ENCODE results near the gene WSCD2.

The WSCD2 gene

GRCh38 chr12:108109504-108109903 is 19.6 kb upstream of the WSCD2 start:
- no peak for DNase-seq

- DNase-seq: no peak
These were observed 19.1 kb upstream of the WSCD2 start for GRCh38 chr12:108109954-108110353.

- no peak for DNase-seq
These were observed 18.2 kb upstream of the WSCD2 start for GRCh38 chr12:108110844-108111243.

DNA sequence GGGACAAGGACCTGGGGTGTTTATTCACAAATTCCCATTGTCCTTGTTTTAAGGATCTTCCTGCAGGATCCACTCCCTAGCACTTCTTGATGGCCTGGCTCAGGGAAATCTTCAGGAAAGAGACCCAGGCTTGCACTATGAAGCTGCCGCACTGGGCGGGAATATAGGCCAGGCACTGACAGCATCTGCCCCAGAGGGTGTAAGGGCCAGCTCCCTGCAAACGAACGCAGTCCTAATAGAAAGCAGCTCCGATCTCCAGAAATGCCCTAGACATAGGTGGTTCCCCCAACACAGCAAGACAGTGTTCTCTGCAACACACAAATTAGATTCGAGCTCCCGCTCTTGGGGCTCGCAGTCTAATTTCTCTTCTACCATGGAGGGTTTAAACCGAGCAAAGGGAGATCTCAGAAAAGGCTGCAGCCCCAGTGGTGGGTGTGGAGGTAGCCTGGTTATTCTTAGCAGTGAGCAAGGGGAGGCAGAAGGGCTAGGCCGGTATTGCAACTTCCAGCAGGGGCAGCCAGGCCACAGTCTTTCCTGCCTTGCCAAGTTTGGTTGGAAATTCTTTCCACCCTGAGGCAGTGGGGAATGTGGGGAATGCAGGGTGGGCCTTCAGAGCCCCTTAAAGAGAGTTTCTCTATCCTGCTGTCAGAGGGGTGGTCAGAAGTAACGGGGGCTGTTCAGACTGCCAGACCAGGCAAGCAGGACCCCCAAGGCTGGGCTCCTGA is 16.1 kb upstream of the WSCD2 start:
- DNase-seq: no peak

GRCh38 chr12:108115123-108116121 is 13.7 kb upstream of the WSCD2 start:
- DNase-seq: no peak

- DNase-seq: no peak
These were observed 12.8 kb upstream of the WSCD2 start for GRCh38 chr12:108116254-108116653.

- DNase-seq: no peak
These were observed 12.4 kb upstream of the WSCD2 start for GRCh38 chr12:108116699-108117098.

GRCh38 chr12:108117163-108117849 is 11.8 kb upstream of the WSCD2 start:
- DNase-seq: no peak

DNA sequence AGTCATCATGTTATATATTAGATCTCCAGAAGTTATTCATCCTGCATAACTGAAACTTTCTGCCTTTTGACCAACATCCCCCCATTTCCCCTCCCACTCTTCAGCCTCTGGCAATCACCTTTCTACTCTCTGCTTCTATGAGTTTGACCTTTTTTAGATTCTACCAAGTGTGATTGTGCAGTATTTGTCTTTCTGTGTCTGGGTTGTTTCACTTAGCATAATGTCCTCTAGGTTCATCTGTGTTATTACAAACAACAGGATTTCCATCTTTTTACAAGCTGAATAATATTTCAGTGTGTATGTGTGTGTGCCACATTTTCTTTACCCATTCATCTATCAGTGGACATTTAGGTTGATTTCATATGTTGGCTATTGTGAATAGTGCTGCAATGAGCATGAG is 11.2 kb upstream of the WSCD2 start:
- DNase-seq: no peak

GRCh38 chr12:108119126-108119973 is 9.7 kb upstream of the WSCD2 start:
- DNase-seq: no peak

DNA sequence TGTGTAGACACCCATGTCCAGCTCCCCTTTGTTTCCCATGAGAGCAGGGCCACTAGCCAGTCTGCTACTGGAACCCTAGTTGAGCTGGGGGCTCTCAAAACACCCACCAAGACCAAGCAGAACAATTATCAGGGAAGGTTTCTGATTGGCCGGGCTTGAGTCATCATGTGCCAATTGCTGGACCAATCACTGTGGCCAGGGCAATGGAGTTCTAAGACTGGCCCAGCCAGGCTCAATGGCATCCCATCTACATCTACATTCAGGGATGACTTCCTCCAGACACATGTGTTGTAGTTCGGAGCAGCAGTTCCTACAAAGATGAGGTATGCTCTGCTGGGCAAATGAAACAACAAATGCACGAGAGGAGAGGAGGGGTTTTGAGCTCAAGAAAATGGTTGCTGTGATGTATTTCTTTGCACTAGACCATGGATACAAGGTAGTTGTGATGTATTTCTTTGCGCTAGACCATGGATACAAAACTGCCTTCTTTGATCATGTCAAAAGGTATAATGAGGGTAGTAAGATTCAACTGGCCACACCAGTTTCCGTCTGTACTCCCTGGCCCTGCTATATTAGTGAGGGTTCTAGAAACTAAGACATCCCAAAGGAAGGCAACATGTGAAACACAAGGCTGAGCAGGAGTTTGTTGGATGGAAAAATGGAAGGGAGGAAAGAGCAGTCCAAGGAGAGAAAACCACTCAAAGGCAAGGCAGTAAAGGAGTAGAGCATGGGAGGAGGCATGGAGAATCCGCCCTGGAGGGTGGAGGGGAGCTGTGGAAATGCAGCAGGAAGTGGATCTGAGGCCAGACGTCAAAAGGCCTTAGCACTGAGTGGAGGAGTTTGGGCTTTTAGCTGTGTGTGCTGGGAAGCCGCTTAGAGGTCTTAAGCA is 8.9 kb upstream of the WSCD2 start:
- DNase-seq: no peak

GRCh38 chr12:108120863-108121165 is 8.3 kb upstream of the WSCD2 start:
- DNase-seq: no peak

GRCh38 chr12:108121320-108121719 is 7.8 kb upstream of the WSCD2 start:
- DNase-seq: no peak

DNA sequence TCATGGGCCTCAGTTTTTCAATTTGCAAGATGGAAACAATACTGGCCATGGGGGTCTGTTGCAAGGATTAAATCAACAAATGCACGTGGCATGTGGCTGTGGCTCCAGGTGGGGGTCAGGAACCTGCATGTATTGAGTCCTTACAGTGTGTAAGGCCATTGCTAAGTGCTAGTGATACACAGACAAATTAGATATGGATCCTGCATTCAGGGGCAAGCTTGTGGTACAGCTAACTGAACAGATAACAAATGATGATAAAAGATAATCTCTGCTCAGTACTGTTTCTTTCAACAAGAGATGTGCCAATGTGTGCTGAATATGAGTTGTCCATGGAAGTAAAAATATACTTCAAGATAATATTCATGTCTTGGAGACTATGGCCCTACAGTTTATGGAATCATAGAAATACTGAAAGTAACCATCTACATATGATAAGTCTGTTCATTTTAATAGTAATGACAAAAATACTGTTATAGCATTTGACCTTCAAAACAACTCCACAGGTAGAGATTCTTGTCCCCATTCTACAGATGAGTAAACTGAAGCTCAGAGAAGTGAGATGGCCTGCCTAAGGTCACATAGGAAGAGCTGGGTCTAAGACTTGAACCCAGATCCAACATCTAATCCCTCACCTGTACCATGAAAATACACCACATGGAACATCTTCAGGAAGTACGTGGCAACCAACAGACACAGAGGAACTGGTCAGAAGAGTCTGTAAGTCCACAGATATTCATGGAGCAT is 7.2 kb upstream of the WSCD2 start:
- no peak for DNase-seq

DNA sequence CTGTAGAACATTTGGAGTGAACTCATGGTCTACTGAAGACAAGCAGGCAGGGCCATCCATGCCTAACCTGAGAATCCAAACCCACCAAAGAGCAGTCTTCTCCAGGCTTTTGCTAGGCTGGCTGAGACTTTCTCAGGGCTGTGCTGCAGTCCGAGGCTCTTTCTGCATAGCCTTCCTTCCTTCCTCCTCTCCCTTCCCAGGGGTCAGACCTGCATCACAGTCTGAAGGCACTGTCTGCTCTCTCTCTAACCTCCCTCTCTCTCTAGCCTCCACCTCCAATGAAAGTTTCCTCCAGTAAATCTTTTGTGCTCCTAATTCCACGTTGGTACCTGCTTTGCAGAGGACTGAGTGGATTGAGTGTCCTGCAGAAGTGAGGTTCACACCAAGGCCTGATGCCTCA is 6.4 kb upstream of the WSCD2 start:
- DNase-seq: no peak

GRCh38 chr12:108123402-108123801 is 5.7 kb upstream of the WSCD2 start:
- no peak for DNase-seq

- no peak for DNase-seq
These were observed 4.0 kb upstream of the WSCD2 start for GRCh38 chr12:108125073-108125472.

DNA sequence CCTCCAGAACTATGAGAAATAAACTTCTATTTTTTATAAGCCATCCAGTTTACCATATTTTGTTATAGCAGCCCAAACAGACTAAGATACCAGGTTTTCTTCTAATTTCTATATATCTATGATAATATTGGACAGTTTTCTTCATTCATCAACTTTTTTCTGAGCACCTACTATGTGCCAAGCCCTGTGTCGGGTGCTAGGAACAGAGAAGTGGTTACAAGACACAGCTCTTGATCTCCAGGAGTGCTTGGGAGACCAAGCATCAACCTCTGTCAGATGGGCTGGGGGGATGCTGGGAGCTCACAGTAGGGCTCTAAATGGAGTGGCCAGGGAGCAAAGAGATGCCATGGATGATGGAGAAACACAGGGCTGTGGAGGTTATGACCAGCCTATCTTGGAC is 2.9 kb upstream of the WSCD2 start:
- no peak for DNase-seq

DNA sequence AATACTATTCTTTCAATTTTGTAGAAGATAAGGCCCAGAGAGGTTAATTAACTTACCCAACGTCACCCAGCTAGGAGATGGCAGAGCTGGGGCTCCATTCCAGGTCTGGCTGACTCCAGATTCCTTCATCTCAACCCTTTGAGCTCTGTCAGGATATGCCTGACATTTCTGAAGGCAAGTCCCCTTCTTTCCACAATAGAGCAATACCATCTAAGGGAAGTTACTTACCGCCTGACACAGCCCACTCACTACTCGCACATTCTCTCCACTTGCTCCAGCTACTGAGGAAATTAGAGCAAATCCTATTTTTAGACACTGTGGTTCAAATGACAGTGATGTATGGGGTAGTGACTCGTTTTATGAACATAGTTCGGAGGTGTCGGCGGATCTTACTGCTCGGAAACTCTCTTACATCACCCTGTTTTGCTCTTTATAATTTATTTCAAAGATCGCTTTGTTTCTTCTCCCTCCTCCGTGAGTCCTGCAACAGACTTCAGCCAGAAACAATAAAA is 2.0 kb upstream of the WSCD2 start:
- DNase-seq: no peak

- no peak for DNase-seq
These were observed 1.4 kb upstream of the WSCD2 start for GRCh38 chr12:108127654-108128053.
